BLaER1 (cell line): ENCODE measurements around the gene ORM2.
A peak's percentile ranks its signal among the peaks of the same experiment; 100 is the strongest.
"Not testable (repeated sequence)": the region's sequence is repeated elsewhere in the genome, so short reads cannot be mapped to it uniquely, and the experiment has no call there.

ENCODE experiments used
- H3K27ac ChIP-seq: shearing (Covaris generic); formaldehyde crosslinking; 2 replicates; pipeline ENCODE4 v1.8.1; 2022
- H3K27me3 ChIP-seq: shearing (Covaris generic); formaldehyde crosslinking; 2 replicates; pipeline ENCODE4 v1.8.1; 2022
- H3K36me3 ChIP-seq: shearing (Covaris generic); formaldehyde crosslinking; 2 replicates; pipeline ENCODE4 v1.8.1; 2022
- H3K4me1 ChIP-seq: shearing (Covaris generic); formaldehyde crosslinking; 2 replicates; pipeline ENCODE4 v1.8.1; 2022
- H3K4me2 ChIP-seq: shearing (Covaris generic); formaldehyde crosslinking; 2 replicates; pipeline ENCODE4 v1.8.1; 2022
- H3K4me3 ChIP-seq: shearing (Covaris generic); formaldehyde crosslinking; 2 replicates; pipeline ENCODE4 v1.8.1; 2022
- H3K9ac ChIP-seq: shearing (Covaris generic); formaldehyde crosslinking; 2 replicates; pipeline ENCODE4 v1.8.1; 2022
- H3K9me3 ChIP-seq: shearing (Covaris generic); formaldehyde crosslinking; 2 replicates; pipeline ENCODE4 v1.8.1; 2022
- H4K20me1 ChIP-seq: shearing (Covaris generic); formaldehyde crosslinking; 2 replicates; pipeline ENCODE4 v1.8.1; 2022
- Cebpa-rat ChIP-seq: shearing (Covaris generic); IDR thresholded peaks from 2 replicates; pipeline ENCODE4 v1.8.1; 2022

ORM2 gene

GRCh38 chr9:114313186-114313585, 16.5 kb upstream of the ORM2 start:
- peaks cover 40% of the 10 kb centered on the region for H3K36me3 ChIP-seq
- no peak overlapping the region for H3K4me3 ChIP-seq
- no peak for TF ChIP-seq Cebpa-rat
- H3K4me1 ChIP-seq: peaks cover 18% of the 10 kb centered on the region
- no peaks in the 10 kb centered on the region for H3K9me3 ChIP-seq
- no peaks in the 10 kb centered on the region for H3K27me3 ChIP-seq
- no peaks in the 10 kb centered on the region for H4K20me1 ChIP-seq
- H3K27ac ChIP-seq: no peak overlapping the region
- H3K9ac ChIP-seq: no peak overlapping the region
- H3K4me2 ChIP-seq: no peak overlapping the region

- Histone ChIP-seq H3K27me3 (no peaks in the 10 kb centered on the region), H3K4me3 (no peak overlapping the region), H3K36me3 (peaks cover 28% of the 10 kb centered on the region), H3K9ac (no peak overlapping the region), H3K4me2 (no peak overlapping the region), H3K4me1 (peaks cover 18% of the 10 kb centered on the region), H3K9me3 (no peaks in the 10 kb centered on the region), H3K27ac (no peak overlapping the region), H4K20me1 (no peaks in the 10 kb centered on the region)
- no peak for TF ChIP-seq Cebpa-rat
These were observed 15.3 kb upstream of the ORM2 start for GRCh38 chr9:114314256-114314867.

DNA sequence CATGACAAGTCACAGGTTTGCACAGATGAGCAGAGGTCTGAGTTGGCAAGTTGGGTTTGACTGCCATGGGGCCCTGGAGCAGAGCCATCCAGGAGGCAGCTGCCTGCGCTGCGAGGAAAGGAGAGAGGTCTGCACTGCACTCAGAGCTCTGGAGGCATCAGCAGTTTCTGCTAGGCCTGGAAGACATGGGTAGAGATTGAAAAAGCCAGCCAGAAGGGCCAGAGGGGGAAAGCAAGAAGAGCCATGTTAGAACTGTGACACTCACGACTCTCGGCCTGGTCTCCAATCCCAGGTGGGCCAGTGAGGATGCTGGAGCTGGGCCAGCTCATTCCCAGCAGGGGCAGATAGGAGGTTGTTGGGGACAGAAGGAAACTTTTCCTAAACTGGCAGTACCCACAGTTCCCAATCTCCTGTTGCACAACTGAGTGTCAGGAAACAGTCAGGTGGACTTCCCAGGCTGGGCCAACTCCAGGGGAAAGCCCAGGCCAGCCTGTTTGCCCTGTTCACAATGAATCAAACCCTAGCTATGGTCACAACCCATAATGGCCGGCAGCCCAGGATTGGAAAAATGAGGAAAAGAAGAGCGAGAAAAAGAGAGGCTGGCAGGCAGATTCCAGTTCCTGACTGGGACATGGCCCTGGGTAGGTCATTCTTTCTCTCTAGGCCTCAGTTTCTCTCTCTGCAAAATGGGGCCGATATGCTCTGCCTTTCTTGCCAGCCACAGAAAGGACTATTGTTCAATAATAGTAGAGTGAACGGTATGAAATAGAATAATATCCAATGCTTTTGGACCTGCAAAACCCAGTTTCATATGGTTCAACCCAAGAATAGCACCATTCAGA, 14.6 kb upstream of the ORM2 start:
- no peaks in the 10 kb centered on the region for H3K9me3 ChIP-seq
- H3K4me1 ChIP-seq: peaks cover 18% of the 10 kb centered on the region
- no peak overlapping the region for H3K9ac ChIP-seq
- no peak overlapping the region for H3K27ac ChIP-seq
- no peaks in the 10 kb centered on the region for H3K27me3 ChIP-seq
- no peak overlapping the region for H3K4me3 ChIP-seq
- no peak for TF ChIP-seq Cebpa-rat
- no peak overlapping the region for H3K4me2 ChIP-seq
- peaks cover 23% of the 10 kb centered on the region for H3K36me3 ChIP-seq
- no peaks in the 10 kb centered on the region for H4K20me1 ChIP-seq

- no peaks in the 10 kb centered on the region for H3K9me3 ChIP-seq
- H3K4me1 ChIP-seq: peaks cover 18% of the 10 kb centered on the region
- H3K9ac ChIP-seq: no peak overlapping the region
- H4K20me1 ChIP-seq: no peaks in the 10 kb centered on the region
- H3K4me2 ChIP-seq: no peak overlapping the region
- H3K27me3 ChIP-seq: no peaks in the 10 kb centered on the region
- no peak overlapping the region for H3K4me3 ChIP-seq
- H3K36me3 ChIP-seq: peaks cover 16% of the 10 kb centered on the region
- no peak overlapping the region for H3K27ac ChIP-seq
- no peak for TF ChIP-seq Cebpa-rat
These were observed 13.8 kb upstream of the ORM2 start for GRCh38 chr9:114315723-114316363.

- no peak for TF ChIP-seq Cebpa-rat
- Histone ChIP-seq H3K4me1 (peaks cover 18% of the 10 kb centered on the region), H3K27ac (peak overlapping the region; percentile 28; the same call in 1 of the 2 replicates), H4K20me1 (no peaks in the 10 kb centered on the region), H3K4me3 (no peak overlapping the region), H3K27me3 (no peaks in the 10 kb centered on the region), H3K9ac (no peak overlapping the region; the same call in 1 of the 2 replicates), H3K36me3 (peaks cover 8% of the 10 kb centered on the region; the same call in 1 of the 2 replicates), H3K4me2 (peak overlapping the region; percentile 21; the same call in 1 of the 2 replicates), H3K9me3 (no peaks in the 10 kb centered on the region)
These were observed 13.0 kb upstream of the ORM2 start for GRCh38 chr9:114316605-114317230.

DNA sequence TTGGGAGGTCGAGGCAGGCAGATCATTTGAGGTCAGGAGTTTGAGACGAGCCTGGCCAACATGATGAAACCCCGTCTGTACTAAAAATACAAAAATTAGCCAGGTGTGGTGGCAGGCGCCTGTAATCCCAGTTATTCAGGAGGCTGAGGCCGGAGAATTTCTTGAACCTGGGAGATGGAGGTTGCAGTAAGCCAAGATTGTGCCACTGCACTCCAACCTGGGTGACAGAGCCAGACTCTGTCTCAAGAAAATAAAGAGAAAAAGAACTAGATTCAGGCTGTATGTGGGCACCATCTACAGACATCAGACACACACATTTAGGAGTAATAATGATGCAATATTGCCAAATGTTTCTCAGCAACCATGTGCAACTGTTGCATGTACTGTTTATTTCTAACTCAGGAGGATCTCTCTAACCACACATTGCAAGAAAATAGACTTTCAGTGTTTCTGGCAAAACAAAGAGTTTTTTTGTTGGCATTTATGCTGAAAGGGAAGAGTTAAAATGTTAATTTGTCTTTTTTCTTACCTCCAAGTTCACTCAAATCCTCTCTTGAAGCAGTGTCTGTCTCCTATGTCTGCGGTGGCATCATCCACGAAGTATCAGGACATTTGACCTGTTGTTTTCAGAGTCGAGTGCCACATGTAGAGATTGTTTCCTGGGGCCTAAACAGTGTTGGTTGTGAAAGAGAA, 11.9 kb upstream of the ORM2 start:
- peak; percentile 85 for TF ChIP-seq Cebpa-rat
- H3K9me3 ChIP-seq: no peaks in the 10 kb centered on the region
- peak overlapping the region; percentile 70 for H3K27ac ChIP-seq
- no peak overlapping the region for H3K9ac ChIP-seq
- no peak overlapping the region for H3K4me3 ChIP-seq
- H3K27me3 ChIP-seq: no peaks in the 10 kb centered on the region
- H3K4me2 ChIP-seq: peak overlapping the region; percentile 26; the same call in 1 of the 2 replicates
- peaks cover 18% of the 10 kb centered on the region for H3K4me1 ChIP-seq
- no peaks in the 10 kb centered on the region for H4K20me1 ChIP-seq
- no peaks in the 10 kb centered on the region for H3K36me3 ChIP-seq

DNA sequence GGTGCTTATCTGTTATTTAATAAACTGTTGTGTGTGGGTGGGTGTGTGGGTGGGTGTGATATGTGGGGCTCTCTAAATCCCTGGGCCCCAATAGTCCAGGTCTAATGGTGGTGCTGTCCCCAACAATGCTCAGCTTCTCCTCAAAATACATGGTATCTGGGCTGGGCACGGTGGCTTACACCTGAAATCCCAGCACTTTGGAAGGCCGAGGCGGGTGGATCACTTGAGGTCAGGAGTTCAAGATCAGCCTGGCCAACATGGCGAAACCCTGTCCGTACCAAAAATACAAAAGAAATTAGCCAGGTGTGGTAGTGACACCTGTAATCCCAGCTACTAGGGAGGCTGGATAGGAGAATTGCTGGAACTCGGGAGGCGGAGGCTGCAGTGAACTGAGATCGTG, 11.3 kb upstream of the ORM2 start:
- H3K4me2 ChIP-seq: no peak overlapping the region; the same call in 1 of the 2 replicates
- H4K20me1 ChIP-seq: no peaks in the 10 kb centered on the region
- no peaks in the 10 kb centered on the region for H3K36me3 ChIP-seq
- no peak overlapping the region for H3K4me3 ChIP-seq
- H3K27ac ChIP-seq: peak overlapping the region; percentile 70; the same call in 1 of the 2 replicates
- H3K4me1 ChIP-seq: peaks cover 18% of the 10 kb centered on the region
- TF ChIP-seq Cebpa-rat: no peak
- no peaks in the 10 kb centered on the region for H3K27me3 ChIP-seq
- H3K9ac ChIP-seq: no peak overlapping the region
- no peaks in the 10 kb centered on the region for H3K9me3 ChIP-seq

DNA sequence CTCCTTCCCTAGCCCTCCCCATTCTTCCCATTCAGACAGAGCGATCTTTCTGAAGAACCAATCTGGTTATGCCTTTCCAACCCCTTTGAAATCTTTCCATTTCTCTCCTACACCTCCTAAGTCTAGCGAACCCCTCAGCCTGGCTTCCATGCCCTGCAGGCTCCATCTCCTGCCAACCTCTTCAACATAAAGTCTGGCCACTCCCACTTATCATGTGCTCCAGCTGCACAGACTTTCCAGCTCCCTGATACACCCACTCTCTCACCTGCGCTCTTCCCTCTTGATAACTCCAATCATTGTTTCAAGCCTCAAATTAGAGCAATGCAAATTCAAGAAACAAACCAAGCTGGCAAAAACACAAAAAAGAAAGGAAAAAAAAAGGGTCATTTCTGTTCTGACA, 10.5 kb upstream of the ORM2 start:
- no peak for TF ChIP-seq Cebpa-rat
- Histone ChIP-seq H3K9ac (no peak overlapping the region), H3K27ac (no peak overlapping the region), H3K4me1 (peaks cover 18% of the 10 kb centered on the region), H3K4me3 (no peak overlapping the region), H4K20me1 (no peaks in the 10 kb centered on the region), H3K4me2 (no peak overlapping the region), H3K27me3 (no peaks in the 10 kb centered on the region), H3K9me3 (no peaks in the 10 kb centered on the region), H3K36me3 (no peaks in the 10 kb centered on the region)

DNA sequence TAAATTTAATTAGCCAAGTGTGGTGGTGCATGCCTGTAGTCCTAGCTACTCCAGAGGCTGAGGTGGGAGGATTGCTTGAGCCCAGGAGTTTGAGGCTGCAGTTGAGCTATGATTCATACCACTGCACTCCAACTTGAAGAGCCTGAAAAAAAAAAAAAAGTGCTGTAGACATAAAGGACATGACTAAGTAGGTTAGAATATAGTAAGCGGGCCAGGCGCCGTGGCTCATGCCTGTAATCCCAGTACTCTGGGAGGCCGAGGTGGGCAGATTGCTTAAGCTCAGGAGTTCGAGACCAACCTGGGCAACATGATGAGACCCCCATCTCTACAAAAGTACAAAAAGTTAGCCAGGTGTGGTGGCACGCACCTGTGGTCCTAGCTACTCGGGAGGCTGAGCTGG, 9.0 kb upstream of the ORM2 start:
- not testable (repeated sequence) for H3K4me3 ChIP-seq, H4K20me1 ChIP-seq, H3K9me3 ChIP-seq, H3K36me3 ChIP-seq, H3K27me3 ChIP-seq, H3K9ac ChIP-seq, H3K4me2 ChIP-seq, H3K27ac ChIP-seq
- H3K4me1 ChIP-seq: peaks cover 18% of the 10 kb centered on the region
